Glomerular visceral epithelial cell (primary cell): ENCODE measurements around the gene C16orf74.

Source experiments
- DNase-seq: peaks from one replicate; pipeline ENCODE4 v3.0.0-alpha.2; 2016; ENCODE audit errors: extremely low spot score

C16orf74 gene

GRCh38 chr16:85750827-85751697 lies at the start of gene C16orf74:
C16orf74 (minus strand) TSS chr16:85751096; CDS start chr16:85735217, 15,879 bp downstream.
- peak; percentile 58 for DNase-seq

- no peak for DNase-seq
Measured at GRCh38 chr16:85800321-85800669, 49.4 kb upstream of the C16orf74 start.

- peak; percentile 88 for DNase-seq
Measured at GRCh38 chr16:85799497-85800320, 48.8 kb upstream of the C16orf74 start, which contains the start of the genes COX4I1 and EMC8. COX4I1 (plus strand) TSS chr16:85799695; CDS start chr16:85801206, 1,511 bp downstream. EMC8 (minus strand) TSS chr16:85799544; CDS start chr16:85799295, 249 bp downstream.

GRCh38 chr16:85798901-85799496 lies 48.1 kb upstream of the C16orf74 start:
- DNase-seq: peak; percentile 40

- DNase-seq: no peak
Measured at GRCh38 chr16:85798283-85798776, 47.4 kb upstream of the C16orf74 start.

GRCh38 chr16:85796599-85796998 lies 45.7 kb upstream of the C16orf74 start:
- DNase-seq: no peak

GRCh38 chr16:85796152-85796551 lies 45.3 kb upstream of the C16orf74 start:
- DNase-seq: no peak

- no peak for DNase-seq
Measured at GRCh38 chr16:85794696-85795095, 43.8 kb upstream of the C16orf74 start.

GRCh38 chr16:85793662-85794298 lies 42.9 kb upstream of the C16orf74 start:
- DNase-seq: no peak

GRCh38 chr16:85789773-85790172 lies 38.9 kb upstream of the C16orf74 start:
- DNase-seq: no peak

- DNase-seq: no peak
Measured at GRCh38 chr16:85788819-85789218, 37.9 kb upstream of the C16orf74 start.

- DNase-seq: no peak
Measured at GRCh38 chr16:85785927-85786326, 35.0 kb upstream of the C16orf74 start.

- DNase-seq: no peak
Measured at GRCh38 chr16:85784813-85785212, 33.9 kb upstream of the C16orf74 start.

- no peak for DNase-seq
Measured at GRCh38 chr16:85783441-85783840, 32.5 kb upstream of the C16orf74 start.

GRCh38 chr16:85782451-85782850 lies 31.6 kb upstream of the C16orf74 start:
- no peak for DNase-seq

- DNase-seq: no peak
Measured at GRCh38 chr16:85781695-85782370, 30.9 kb upstream of the C16orf74 start.

- no peak for DNase-seq
Measured at GRCh38 chr16:85781156-85781555, 30.3 kb upstream of the C16orf74 start.

GRCh38 chr16:85780281-85780680 lies 29.4 kb upstream of the C16orf74 start:
- DNase-seq: no peak

GRCh38 chr16:85778873-85779272 lies 28.0 kb upstream of the C16orf74 start:
- no peak for DNase-seq

- peak; percentile 54 for DNase-seq
Measured at GRCh38 chr16:85777583-85778310, 26.9 kb upstream of the C16orf74 start.
